Colonic mucosa (tissue), 4 donors: ENCODE measurements around the gene GABBR1. TPM values are rescaled to one million over a fixed set of nuclear protein-coding genes. Genes with fewer than 3 reads are reported as not detected.

Source experiments
- DNase-seq: peaks from one replicate; pipeline ENCODE4 v3.0.0-alpha.2; 2020
- H3K27ac ChIP-seq: fragments of 200-600 bp; one replicate; pipeline ENCODE4 v1.8.0; 2021
- H3K27me3 ChIP-seq: fragments of 200-600 bp; one replicate; pipeline ENCODE4 v1.8.0; 2021
- H3K36me3 ChIP-seq: fragments of 200-600 bp; one replicate; pipeline ENCODE4 v1.8.0; 2021
- H3K4me1 ChIP-seq: fragments of 200-600 bp; one replicate; pipeline ENCODE4 v1.8.0; 2021; ENCODE audit warnings: mild to moderate bottlenecking
- H3K4me3 ChIP-seq: fragments of 200-600 bp; one replicate; pipeline ENCODE4 v1.8.0; 2021
- H3K9ac ChIP-seq, 2 donors: one replicate each; pipeline ENCODE4 v1.7.0; 2013; ENCODE audit warnings: control low read depth in 2 of 2, low read depth in 2 of 2, low read length in 2 of 2
- H3K9me3 ChIP-seq: fragments of 200-600 bp; one replicate; pipeline ENCODE4 v1.8.0; 2021
- CTCF ChIP-seq: fragments of 200-600 bp; IDR thresholded peaks from one replicate; pipeline ENCODE4 v1.8.0; 2022; ENCODE audit warnings: antibody characterized with exemption, mild to moderate bottlenecking
- intact Hi-C: fragments of 100-400 bp; cut with DNase I; formaldehyde crosslinking; loops from one replicate; pipeline ENCODE4 v1.14.1; 2022
- total RNA-seq, 2 donors: library from RNA; stranded (reverse); fragmentation: NEBNext Ultra II Directional in 1 of 2; extraction: Animal tissue kit (Norgen Biotek cat#: 25700) in 1 of 2; gene quantifications; one replicate each; pipeline ENCODE4 v1.2.1, GENCODE V29; 2021
- donor health status: healthy.
- donor health status: DM: no; HTN: no; CAD: no.
- donor health status: DM: no; HTN: no; CAD: no.

Gene GABBR1
- total RNA-seq, 2 donors from 2014 or later = 15.5 to 18.6 TPM

GRCh38 chr6:29528300-29528931, 104.6 kb downstream of the GABBR1 start:
- Histone ChIP-seq H3K27me3 (no peaks in the 10 kb centered on the region), H3K36me3 (no peaks in the 10 kb centered on the region), H3K4me3 (no peak overlapping the region), H3K9ac (no peak overlapping the region), H3K27ac (no peak overlapping the region), H3K4me1 (no peaks in the 10 kb centered on the region), H3K9me3 (no peaks in the 10 kb centered on the region)
- no peak for TF ChIP-seq CTCF
- intact Hi-C loops = no loop called here
- no peak for DNase-seq

GRCh38 chr6:29527564-29527963, 105.4 kb downstream of the GABBR1 start:
- Histone ChIP-seq H3K9ac (no peak overlapping the region), H3K27me3 (no peaks in the 10 kb centered on the region), H3K9me3 (no peaks in the 10 kb centered on the region), H3K36me3 (no peaks in the 10 kb centered on the region), H3K4me3 (no peak overlapping the region), H3K27ac (no peak overlapping the region), H3K4me1 (no peaks in the 10 kb centered on the region)
- DNase-seq = no peak
- TF ChIP-seq CTCF = no peak
- intact Hi-C loops = no loop called here

GRCh38 chr6:29527126-29527525, 105.9 kb downstream of the GABBR1 start:
- Histone ChIP-seq H3K27ac (no peak overlapping the region), H3K36me3 (no peaks in the 10 kb centered on the region), H3K4me3 (no peak overlapping the region), H3K9me3 (no peaks in the 10 kb centered on the region), H3K27me3 (no peaks in the 10 kb centered on the region), H3K4me1 (no peaks in the 10 kb centered on the region), H3K9ac (no peak overlapping the region)
- TF ChIP-seq CTCF = no peak
- no peak for DNase-seq
- intact Hi-C loops = no loop called here

GRCh38 chr6:29525311-29525639, 107.7 kb downstream of the GABBR1 start:
- Histone ChIP-seq H3K9me3 (no peaks in the 10 kb centered on the region), H3K4me1 (no peaks in the 10 kb centered on the region), H3K27me3 (no peaks in the 10 kb centered on the region), H3K27ac (no peak overlapping the region), H3K9ac (no peak overlapping the region), H3K36me3 (no peaks in the 10 kb centered on the region), H3K4me3 (no peak overlapping the region)
- no peak for TF ChIP-seq CTCF
- intact Hi-C loops = no loop called here
- DNase-seq = no peak

GRCh38 chr6:29524444-29525310, 108.3 kb downstream of the GABBR1 start:
- intact Hi-C loops = no loop called here
- no peak for DNase-seq

More at GRCh38 chr6:29524444-29525310, 108.3 kb downstream of the GABBR1 start:
- no peaks in the 10 kb centered on the region for H3K36me3 ChIP-seq
- H3K9me3 ChIP-seq = no peaks in the 10 kb centered on the region
- H3K27ac ChIP-seq = no peak overlapping the region
- H3K4me1 ChIP-seq = no peaks in the 10 kb centered on the region
- no peaks in the 10 kb centered on the region for H3K27me3 ChIP-seq
- no peak for TF ChIP-seq CTCF
- H3K4me3 ChIP-seq = no peak overlapping the region
- no peak overlapping the region for H3K9ac ChIP-seq
